ENCODE measurements around the gene MCTP1.

DNA sequence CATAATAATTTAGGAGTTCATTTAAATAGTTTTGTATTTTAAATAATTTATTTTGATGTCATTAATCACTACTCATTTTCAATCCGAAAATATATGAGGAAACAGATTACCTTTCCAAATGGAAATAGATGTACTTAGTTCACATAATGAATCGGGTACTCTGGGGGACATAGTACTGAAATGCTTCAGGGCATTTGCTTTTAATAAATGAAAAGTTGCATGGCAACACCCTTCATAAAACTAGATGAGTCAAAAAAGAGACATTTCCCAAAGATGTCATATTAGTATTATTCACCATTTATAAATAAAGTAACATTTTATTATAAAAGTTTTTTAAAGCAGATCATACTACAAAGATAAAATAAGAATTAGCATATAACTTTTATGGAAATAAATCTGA, 177.8 kb downstream of the MCTP1 start:
- TF ChIP-seq, protein P1, sequence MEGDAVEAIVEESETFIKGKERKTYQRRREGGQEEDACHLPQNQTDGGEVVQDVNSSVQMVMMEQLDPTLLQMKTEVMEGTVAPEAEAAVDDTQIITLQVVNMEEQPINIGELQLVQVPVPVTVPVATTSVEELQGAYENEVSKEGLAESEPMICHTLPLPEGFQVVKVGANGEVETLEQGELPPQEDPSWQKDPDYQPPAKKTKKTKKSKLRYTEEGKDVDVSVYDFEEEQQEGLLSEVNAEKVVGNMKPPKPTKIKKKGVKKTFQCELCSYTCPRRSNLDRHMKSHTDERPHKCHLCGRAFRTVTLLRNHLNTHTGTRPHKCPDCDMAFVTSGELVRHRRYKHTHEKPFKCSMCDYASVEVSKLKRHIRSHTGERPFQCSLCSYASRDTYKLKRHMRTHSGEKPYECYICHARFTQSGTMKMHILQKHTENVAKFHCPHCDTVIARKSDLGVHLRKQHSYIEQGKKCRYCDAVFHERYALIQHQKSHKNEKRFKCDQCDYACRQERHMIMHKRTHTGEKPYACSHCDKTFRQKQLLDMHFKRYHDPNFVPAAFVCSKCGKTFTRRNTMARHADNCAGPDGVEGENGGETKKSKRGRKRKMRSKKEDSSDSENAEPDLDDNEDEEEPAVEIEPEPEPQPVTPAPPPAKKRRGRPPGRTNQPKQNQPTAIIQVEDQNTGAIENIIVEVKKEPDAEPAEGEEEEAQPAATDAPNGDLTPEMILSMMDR (IDR thresholded peaks at IDR 0.05; ENCODE audit: low read depth, low read length) = no peak
- TF ChIP-seq EZH2phosphoT487 (IDR thresholded peaks at IDR 0.05; ENCODE audit: low read depth) = no peak

Data from OCI-LY3 (cell line).